Measurements from ENCODE around the gene COL6A3. TPM values are rescaled to one million over a fixed set of nuclear protein-coding genes. Genes with fewer than 3 reads are reported as not detected.

COL6A3 gene
- total RNA-seq, 1 experiment from 2014 or later: 0.57 TPM

DNA sequence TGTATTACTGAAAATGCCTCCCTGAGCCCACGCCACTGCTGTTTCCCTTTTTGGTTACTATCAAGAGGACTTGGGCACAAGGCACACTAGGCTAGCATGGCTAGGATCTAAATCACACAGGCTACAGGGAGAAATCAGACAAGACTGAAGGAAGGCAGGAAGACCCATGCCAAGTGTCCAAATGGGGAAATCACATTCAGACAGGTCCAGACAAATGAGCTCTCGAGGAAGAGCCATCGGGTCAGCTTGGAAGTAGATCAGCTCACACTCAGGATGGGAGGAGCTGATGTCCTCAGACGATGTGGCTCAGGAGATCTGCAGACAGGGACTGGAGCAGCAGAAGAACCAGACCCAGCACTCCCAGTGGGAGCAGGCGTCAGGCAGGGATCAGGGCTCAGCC, 113.2 kb downstream of the COL6A3 start:
- CTCF ChIA-PET: no interaction called here
- DNase-seq: no peak
- no TSS peak for BruUV-seq (replicated peaks)
- Histone ChIP-seq H3K36me3 (ENCODE audit: low read depth) (no peaks in the 10 kb centered on the region), H3K27me3 (ENCODE audit: insufficient read depth, low read depth) (no peaks in the 10 kb centered on the region), H3K9me3 (ENCODE audit: insufficient read depth, low read depth) (peaks cover 7% of the 10 kb centered on the region; the same call in 1 of the 2 replicates), H4K20me1 (ENCODE audit: insufficient read depth) (no peaks in the 10 kb centered on the region), H3K4me1 (replicated peaks; ENCODE audit: insufficient read depth) (peaks cover 24% of the 10 kb centered on the region), H2AFZ (no peak overlapping the region), H3K4me3 (no peak overlapping the region), H3K27ac (no peak overlapping the region), H3K79me2 (ENCODE audit: low read depth) (no peaks in the 10 kb centered on the region), H3K9me2 (ENCODE audit: insufficient read depth) (no peaks in the 10 kb centered on the region; the same call in 1 of the 2 replicates), H3K4me2 (no peak overlapping the region), H3F3A (ENCODE audit: insufficient read depth, low read depth) (peaks cover 11% of the 10 kb centered on the region; the same call in 1 of the 2 replicates)
- intact Hi-C loops (cut with micrococcal nuclease; ENCODE audit: unreplicated experiment): no loop called here
- POLR2A ChIA-PET (ENCODE audit: unreplicated experiment): no interaction called here
- TF ChIP-seq, protein P1, sequence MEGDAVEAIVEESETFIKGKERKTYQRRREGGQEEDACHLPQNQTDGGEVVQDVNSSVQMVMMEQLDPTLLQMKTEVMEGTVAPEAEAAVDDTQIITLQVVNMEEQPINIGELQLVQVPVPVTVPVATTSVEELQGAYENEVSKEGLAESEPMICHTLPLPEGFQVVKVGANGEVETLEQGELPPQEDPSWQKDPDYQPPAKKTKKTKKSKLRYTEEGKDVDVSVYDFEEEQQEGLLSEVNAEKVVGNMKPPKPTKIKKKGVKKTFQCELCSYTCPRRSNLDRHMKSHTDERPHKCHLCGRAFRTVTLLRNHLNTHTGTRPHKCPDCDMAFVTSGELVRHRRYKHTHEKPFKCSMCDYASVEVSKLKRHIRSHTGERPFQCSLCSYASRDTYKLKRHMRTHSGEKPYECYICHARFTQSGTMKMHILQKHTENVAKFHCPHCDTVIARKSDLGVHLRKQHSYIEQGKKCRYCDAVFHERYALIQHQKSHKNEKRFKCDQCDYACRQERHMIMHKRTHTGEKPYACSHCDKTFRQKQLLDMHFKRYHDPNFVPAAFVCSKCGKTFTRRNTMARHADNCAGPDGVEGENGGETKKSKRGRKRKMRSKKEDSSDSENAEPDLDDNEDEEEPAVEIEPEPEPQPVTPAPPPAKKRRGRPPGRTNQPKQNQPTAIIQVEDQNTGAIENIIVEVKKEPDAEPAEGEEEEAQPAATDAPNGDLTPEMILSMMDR (conservative IDR thresholded peaks at IDR 0.05): no peak
- TF ChIP-seq EZH2 (IDR thresholded peaks at IDR 0.05; ENCODE audit: low read depth): no peak

DNA sequence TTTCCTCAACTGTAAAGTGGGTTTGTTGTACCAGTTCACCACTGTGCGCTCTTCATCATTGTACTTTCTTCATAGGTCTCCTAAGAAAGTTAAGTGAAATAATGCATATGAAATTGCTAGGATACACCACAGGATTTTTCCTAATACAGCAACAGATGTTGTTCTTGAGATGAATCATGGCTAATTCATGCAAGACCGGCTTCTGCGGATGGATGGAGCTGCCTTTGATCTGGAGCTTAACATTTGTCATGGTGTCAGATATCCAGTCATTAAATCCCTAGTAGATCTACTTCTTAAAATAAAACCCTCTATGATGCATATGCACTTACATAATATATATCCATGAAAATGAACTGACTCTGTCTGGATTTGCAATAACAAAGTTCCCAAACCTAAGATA, 114.1 kb downstream of the COL6A3 start:
- TF ChIP-seq, protein P1 (conservative IDR thresholded peaks at IDR 0.05): no peak
- TF ChIP-seq EZH2 (IDR thresholded peaks at IDR 0.05; ENCODE audit: low read depth): no peak
- Histone ChIP-seq H3K9me2 (ENCODE audit: insufficient read depth) (no peaks in the 10 kb centered on the region; the same call in 1 of the 2 replicates), H3K4me2 (no peak overlapping the region), H3K27me3 (ENCODE audit: insufficient read depth, low read depth) (no peaks in the 10 kb centered on the region), H3K79me2 (ENCODE audit: low read depth) (no peaks in the 10 kb centered on the region), H3K36me3 (ENCODE audit: low read depth) (no peaks in the 10 kb centered on the region), H2AFZ (no peak overlapping the region), H3K4me1 (replicated peaks; ENCODE audit: insufficient read depth) (peaks cover 24% of the 10 kb centered on the region), H4K20me1 (ENCODE audit: insufficient read depth) (no peaks in the 10 kb centered on the region), H3K9me3 (ENCODE audit: insufficient read depth, low read depth) (peaks cover 7% of the 10 kb centered on the region; the same call in 1 of the 2 replicates), H3F3A (ENCODE audit: insufficient read depth, low read depth) (peaks cover 11% of the 10 kb centered on the region; the same call in 1 of the 2 replicates), H3K4me3 (no peak overlapping the region), H3K27ac (no peak overlapping the region)
- intact Hi-C loops (cut with micrococcal nuclease; ENCODE audit: unreplicated experiment): loop anchor here (5.0 kb wide), 1 partner anchor 182 kb away; no protein-coding TSS in a partner anchor
- BruUV-seq (replicated peaks): no TSS peak
- DNase-seq: peak; percentile 31 to 84
- ChIA-PET POLR2A (ENCODE audit: unreplicated experiment) (interaction anchor here (0.5 to 0.6 kb wide), 2 partner anchors 21 to 128 kb away, joined by 4 to 7 read pairs; no protein-coding TSS in a partner anchor), CTCF (interaction anchor here (0.7 kb wide), 1 partner anchor 13 kb away, joined by 3 read pairs; no protein-coding TSS in a partner anchor)

DNA sequence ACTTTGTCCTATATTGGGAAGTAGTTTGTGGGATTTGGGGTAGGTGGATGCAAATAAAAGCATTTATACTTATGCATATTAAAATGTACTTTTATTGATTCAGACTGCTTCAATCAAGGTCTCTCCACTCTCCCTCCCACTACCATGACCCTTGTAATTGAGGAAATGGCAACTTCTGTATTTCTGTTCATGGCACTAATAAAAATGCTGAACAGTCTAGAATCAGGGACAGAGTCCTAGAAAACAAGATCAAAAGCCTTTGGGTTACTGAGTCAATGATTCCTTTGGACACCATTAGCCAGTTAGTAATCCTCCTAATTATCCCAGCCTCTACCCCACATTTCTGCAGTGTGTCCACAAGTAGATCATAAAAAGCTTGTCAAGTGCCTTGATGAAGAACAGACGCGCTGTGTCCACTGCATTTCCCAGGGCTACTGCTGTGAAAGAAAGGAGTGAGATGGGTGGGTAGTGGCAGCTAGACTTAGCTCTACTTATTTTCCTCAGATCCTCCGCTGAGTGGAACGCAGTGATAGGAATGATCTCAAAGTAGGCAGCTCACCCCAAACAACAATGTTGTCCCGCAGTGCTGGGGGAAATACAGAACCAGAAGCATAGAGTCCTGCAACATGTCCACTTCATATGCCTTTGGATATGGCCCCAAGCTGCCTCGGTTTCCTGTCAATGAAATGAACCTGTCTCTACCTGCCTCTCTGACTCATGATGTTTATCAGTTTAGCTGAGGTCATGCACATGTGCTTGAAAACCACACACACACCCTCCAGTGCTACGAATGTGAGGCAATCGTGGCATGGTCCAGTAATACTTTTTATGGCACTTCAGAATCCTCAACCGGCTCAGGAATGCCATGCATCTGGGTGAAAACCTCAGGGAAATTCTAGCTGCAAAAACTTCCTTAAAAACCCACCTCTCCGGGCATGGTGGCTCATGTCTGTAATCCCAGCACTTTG, 115.5 kb downstream of the COL6A3 start:
- peak; percentile 90 for DNase-seq
- H4K20me1 ChIP-seq (ENCODE audit: insufficient read depth): no peaks in the 10 kb centered on the region
- no peak overlapping the region for H3K27ac ChIP-seq
- H2AFZ ChIP-seq: no peak overlapping the region
- peaks cover 11% of the 10 kb centered on the region; the same call in 1 of the 2 replicates for H3F3A ChIP-seq (ENCODE audit: insufficient read depth, low read depth)
- POLR2A ChIA-PET (ENCODE audit: unreplicated experiment): interaction anchor here (0.7 kb wide), 1 partner anchor 136 kb away, joined by 3 read pairs; no protein-coding TSS in a partner anchor
- peaks cover 24% of the 10 kb centered on the region for H3K4me1 ChIP-seq (replicated peaks; ENCODE audit: insufficient read depth)
- intact Hi-C loops (cut with micrococcal nuclease; ENCODE audit: unreplicated experiment): loop anchor here (1.0 to 5.0 kb wide), 4 partner anchors 45 to 184 kb away; no protein-coding TSS in a partner anchor
- H3K4me3 ChIP-seq: no peak overlapping the region
- no peaks in the 10 kb centered on the region for H3K36me3 ChIP-seq (ENCODE audit: low read depth)
- no peaks in the 10 kb centered on the region for H3K79me2 ChIP-seq (ENCODE audit: low read depth)
- H3K9me3 ChIP-seq (ENCODE audit: insufficient read depth, low read depth): no peaks in the 10 kb centered on the region
- H3K27me3 ChIP-seq (ENCODE audit: insufficient read depth, low read depth): no peaks in the 10 kb centered on the region
- peak overlapping the region; percentile 13; the same call in 1 of the 2 replicates for H3K4me2 ChIP-seq
- no peaks in the 10 kb centered on the region; the same call in 1 of the 2 replicates for H3K9me2 ChIP-seq (ENCODE audit: insufficient read depth)
- CTCF ChIA-PET: interaction anchor here (0.6 kb wide), 2 partner anchors 12 to 111 kb away, joined by 3 to 10 read pairs; no protein-coding TSS in a partner anchor
- TF ChIP-seq EZH2 (IDR thresholded peaks at IDR 0.05; ENCODE audit: low read depth): no peak
- TF ChIP-seq, protein P1 (conservative IDR thresholded peaks at IDR 0.05): no peak
- BruUV-seq (replicated peaks): no TSS peak

Measured in PC-9 (cell line).